Hepatocyte (in vitro differentiated cells): ENCODE data around the gene BCAS3.

Source experiments
- EZH2 ChIP-seq: fragments of 200-600 bp; sonication (generic); IDR thresholded peaks from 2 replicates; pipeline ENCODE4 v1.6.1; 2016; ENCODE audit warnings: antibody characterized with exemption, mild to moderate bottlenecking, borderline replicate concordance
- EZH2phosphoT487 ChIP-seq: fragments of 200-600 bp; sonication (generic); IDR thresholded peaks from one replicate; pipeline ENCODE4 v1.6.1; 2018; ENCODE audit warnings: antibody characterized with exemption, mild to moderate bottlenecking, low read depth, moderate library complexity; ENCODE audit not compliant: unreplicated experiment, severe bottlenecking
- TF ChIP-seq, protein P1 (sequence below): fragments of 200-600 bp; sonication (generic); IDR thresholded peaks from 2 replicates; pipeline ENCODE4 v1.5.1; 2016; ENCODE audit warnings: antibody characterized with exemption, mild to moderate bottlenecking; ENCODE audit not compliant: poor library complexity

DNA sequence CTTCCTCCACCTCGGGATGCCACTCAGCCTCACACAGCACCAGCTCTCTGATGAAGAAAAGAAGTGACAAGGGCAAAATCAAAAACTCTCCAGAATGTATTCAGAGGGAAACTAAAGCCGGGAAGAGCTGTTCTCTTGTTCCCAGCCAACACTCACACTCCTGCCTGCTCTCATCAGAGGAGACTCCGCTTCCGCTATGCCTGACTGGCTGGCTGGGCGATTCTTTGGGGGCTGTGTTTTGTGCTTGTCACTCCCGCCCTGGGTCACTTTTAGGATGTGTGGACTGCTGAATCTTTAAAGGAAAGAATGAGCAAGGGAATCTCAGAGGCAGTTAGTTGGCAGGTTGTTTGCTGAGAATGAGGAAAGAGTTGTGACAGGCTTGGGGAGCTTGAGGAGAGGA, 667.4 kb downstream of the BCAS3 start:
- TF ChIP-seq EZH2 (no peak), EZH2phosphoT487 (no peak)
- TF ChIP-seq, protein P1, sequence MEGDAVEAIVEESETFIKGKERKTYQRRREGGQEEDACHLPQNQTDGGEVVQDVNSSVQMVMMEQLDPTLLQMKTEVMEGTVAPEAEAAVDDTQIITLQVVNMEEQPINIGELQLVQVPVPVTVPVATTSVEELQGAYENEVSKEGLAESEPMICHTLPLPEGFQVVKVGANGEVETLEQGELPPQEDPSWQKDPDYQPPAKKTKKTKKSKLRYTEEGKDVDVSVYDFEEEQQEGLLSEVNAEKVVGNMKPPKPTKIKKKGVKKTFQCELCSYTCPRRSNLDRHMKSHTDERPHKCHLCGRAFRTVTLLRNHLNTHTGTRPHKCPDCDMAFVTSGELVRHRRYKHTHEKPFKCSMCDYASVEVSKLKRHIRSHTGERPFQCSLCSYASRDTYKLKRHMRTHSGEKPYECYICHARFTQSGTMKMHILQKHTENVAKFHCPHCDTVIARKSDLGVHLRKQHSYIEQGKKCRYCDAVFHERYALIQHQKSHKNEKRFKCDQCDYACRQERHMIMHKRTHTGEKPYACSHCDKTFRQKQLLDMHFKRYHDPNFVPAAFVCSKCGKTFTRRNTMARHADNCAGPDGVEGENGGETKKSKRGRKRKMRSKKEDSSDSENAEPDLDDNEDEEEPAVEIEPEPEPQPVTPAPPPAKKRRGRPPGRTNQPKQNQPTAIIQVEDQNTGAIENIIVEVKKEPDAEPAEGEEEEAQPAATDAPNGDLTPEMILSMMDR: no peak
